T-helper 2 cell treated with Interferon-gamma antibody and Interleukin-4, amounts not matched to agents 5 μg/mL and 100 μg/mL, for 36 hours (primary cell): ENCODE measurements around the gene BCL7C.
"Not testable (repeated sequence)": the region's sequence is repeated elsewhere in the genome, so short reads cannot be mapped to it uniquely, and the experiment has no call there.

Experiments used
- DNase-seq: peaks from one replicate; pipeline ENCODE4 v3.0.0; 2021; ENCODE audit warnings: low spot score
- H3K27ac Mint-ChIP-seq: one replicate; pipeline ENCODE4 v1.8.0; 2021; ENCODE audit warnings: mild to moderate bottlenecking, mixed read lengths
- H3K27me3 Mint-ChIP-seq: one replicate; pipeline ENCODE4 v1.8.0; 2021; ENCODE audit warnings: low read depth, mixed read lengths
- H3K36me3 Mint-ChIP-seq: one replicate; pipeline ENCODE4 v1.8.0; 2021; ENCODE audit warnings: low read depth, mixed read lengths
- H3K4me1 Mint-ChIP-seq: one replicate; pipeline ENCODE4 v1.8.0; 2021; ENCODE audit warnings: low read depth, mixed read lengths
- H3K4me3 Mint-ChIP-seq: one replicate; pipeline ENCODE4 v1.8.0; 2022; ENCODE audit warnings: mild to moderate bottlenecking, moderate library complexity, mixed read lengths
- H3K9me3 Mint-ChIP-seq: one replicate; pipeline ENCODE4 v1.8.0; 2021; ENCODE audit warnings: mixed read lengths

BCL7C gene

DNA sequence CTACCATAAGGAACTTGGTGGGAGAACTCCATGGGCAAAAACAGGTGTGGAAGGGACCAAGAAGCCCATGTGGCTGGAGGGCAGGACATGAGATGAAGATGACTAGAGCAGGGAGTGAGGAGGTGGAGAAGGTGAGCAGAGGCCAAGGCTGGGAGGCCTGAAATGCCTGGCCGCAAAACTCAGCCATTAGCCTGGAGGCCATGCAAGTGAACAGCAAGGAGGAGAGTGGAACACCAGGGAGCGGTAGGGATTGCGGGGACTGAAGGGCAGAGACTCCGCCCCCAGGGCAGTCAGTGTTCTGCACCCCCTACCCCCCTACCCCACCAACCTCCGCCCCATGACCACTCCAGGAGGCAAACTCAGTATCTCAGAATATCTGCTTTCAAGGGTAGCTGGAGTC is 17.0 kb downstream of the BCL7C start:
- Mint-ChIP-seq H3K27ac (peak overlapping the region; percentile 75), H3K36me3 (peaks cover 23% of the 10 kb centered on the region), H3K4me3 (peak overlapping the region; percentile 93), H3K4me1 (peaks cover 17% of the 10 kb centered on the region), H3K27me3 (no peaks in the 10 kb centered on the region), H3K9me3 (no peaks in the 10 kb centered on the region)
- DNase-seq = no peak

DNA sequence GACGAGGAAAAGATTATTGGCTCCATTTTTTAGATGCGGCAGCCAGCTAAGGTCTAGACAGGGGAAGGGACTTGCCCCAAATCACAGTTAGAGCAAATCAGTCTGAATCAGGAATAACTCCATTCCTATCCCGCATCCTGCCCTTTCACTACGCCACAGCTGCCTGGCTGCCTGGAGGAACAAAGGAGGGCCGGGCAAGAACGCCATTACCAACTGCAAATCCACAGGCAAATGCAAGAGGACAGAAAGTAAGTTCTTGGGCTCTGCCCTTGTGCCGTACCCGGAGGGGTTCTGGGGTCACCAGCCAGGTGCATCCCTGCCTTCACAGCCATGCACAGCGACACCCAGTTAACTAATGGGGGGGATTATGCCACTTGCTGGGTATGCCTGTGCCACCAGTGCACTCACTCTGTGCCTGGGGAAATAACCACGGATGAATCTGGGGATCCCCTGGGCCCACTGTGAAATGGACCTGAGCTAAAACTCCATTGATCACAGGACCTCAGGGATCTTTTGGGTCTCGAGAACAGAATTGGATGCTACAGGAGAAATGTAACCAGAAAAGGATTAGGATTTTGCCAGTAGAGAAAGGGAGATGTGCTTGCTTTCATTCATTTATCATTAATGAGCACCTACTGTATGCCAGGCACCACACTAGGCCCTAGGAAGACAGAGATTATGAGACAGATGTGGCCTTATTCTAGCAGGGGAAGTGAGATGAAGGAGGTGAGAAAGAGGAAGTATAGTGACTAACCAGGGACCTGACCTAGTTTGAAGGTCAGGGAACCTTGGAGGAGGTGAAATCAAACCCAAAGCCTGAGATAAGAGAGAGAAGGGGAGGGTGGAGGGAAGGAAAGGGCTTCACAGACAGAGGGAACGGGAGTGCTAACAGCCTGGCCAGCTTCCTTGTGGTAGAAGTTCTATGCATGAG is 17.7 kb downstream of the BCL7C start:
- Mint-ChIP-seq H3K4me3 (peak overlapping the region; percentile 93), H3K9me3 (no peaks in the 10 kb centered on the region), H3K27me3 (no peaks in the 10 kb centered on the region), H3K4me1 (peaks cover 17% of the 10 kb centered on the region), H3K27ac (peak overlapping the region; percentile 75), H3K36me3 (peaks cover 22% of the 10 kb centered on the region)
- no peak for DNase-seq

GRCh38 chr16:30874821-30875717 is 18.8 kb downstream of the BCL7C start:
- Mint-ChIP-seq H3K27ac (peak overlapping the region; percentile 75), H3K4me1 (peaks cover 17% of the 10 kb centered on the region), H3K4me3 (peak overlapping the region; percentile 93), H3K36me3 (peaks cover 20% of the 10 kb centered on the region), H3K27me3 (no peaks in the 10 kb centered on the region), H3K9me3 (no peaks in the 10 kb centered on the region)
- peak; percentile 90 for DNase-seq

DNA sequence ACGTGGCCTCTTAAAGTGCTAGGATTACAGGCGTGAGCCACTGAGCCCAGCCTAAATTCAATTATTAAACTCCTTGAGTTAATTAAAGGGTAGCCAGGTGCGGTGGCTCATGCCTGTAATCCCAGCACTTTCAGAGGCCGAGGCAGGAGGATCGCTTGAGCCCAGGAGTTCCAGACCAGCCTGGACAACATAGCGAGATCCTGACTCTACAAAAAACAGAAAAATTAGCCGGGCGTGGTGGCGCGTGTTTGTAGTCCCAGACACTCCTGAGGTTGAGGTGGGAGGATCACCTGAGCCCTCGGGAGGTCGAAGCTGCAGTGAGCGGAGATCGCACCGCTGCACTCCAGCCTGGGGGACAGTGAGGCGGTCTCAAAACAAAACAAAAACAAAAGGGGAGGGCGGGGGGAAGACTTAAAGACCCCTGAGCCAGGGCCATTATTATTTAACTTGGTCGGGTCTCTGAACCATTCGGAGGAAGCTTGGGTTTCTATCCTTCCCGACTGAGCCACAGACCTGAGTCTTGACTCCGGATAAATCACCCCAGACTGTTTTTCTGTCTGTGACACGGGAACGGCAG is 19.5 kb downstream of the BCL7C start:
- peak overlapping the region; percentile 75 for H3K27ac Mint-ChIP-seq
- peaks cover 17% of the 10 kb centered on the region for H3K36me3 Mint-ChIP-seq
- H3K4me1 Mint-ChIP-seq = peaks cover 17% of the 10 kb centered on the region
- no peaks in the 10 kb centered on the region for H3K27me3 Mint-ChIP-seq
- no peaks in the 10 kb centered on the region for H3K9me3 Mint-ChIP-seq
- H3K4me3 Mint-ChIP-seq = peak overlapping the region; percentile 93
- DNase-seq = no peak

DNA sequence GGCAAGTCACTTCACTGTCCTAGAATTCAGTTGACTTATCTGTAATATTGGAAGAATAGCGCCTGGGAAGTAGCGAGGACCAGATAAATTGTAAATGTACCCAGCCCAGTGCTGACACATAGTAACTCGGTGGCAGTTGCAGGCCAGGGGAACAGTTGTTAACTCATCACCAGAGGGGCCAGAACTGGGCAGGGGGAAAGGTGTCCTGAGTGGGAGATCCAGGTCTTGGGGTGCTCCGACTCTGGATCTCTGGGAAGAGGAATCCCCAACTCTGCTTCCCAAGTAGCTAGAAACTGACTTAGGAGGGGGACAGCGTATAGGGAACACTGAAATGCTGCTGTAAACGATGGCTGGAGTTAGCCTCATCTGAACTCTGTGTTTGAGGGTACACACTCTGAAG is 23.0 kb downstream of the BCL7C start:
- Mint-ChIP-seq H3K4me1 (peaks cover 6% of the 10 kb centered on the region), H3K27me3 (no peaks in the 10 kb centered on the region), H3K9me3 (no peaks in the 10 kb centered on the region), H3K36me3 (peaks cover 4% of the 10 kb centered on the region), H3K27ac (no peak overlapping the region), H3K4me3 (no peak overlapping the region)
- DNase-seq = no peak

GRCh38 chr16:30867747-30868146 is 26.1 kb downstream of the BCL7C start:
- no peak for DNase-seq
- H3K4me1 Mint-ChIP-seq = no peaks in the 10 kb centered on the region
- no peaks in the 10 kb centered on the region for H3K27me3 Mint-ChIP-seq
- no peak overlapping the region for H3K27ac Mint-ChIP-seq
- H3K36me3 Mint-ChIP-seq = peaks cover 2% of the 10 kb centered on the region
- H3K4me3 Mint-ChIP-seq = no peak overlapping the region
- H3K9me3 Mint-ChIP-seq = no peaks in the 10 kb centered on the region

GRCh38 chr16:30866031-30866430 is 27.8 kb downstream of the BCL7C start:
- Mint-ChIP-seq H3K9me3 (no peaks in the 10 kb centered on the region), H3K36me3 (no peaks in the 10 kb centered on the region), H3K27ac (no peak overlapping the region), H3K27me3 (no peaks in the 10 kb centered on the region), H3K4me1 (no peaks in the 10 kb centered on the region), H3K4me3 (no peak overlapping the region)
- no peak for DNase-seq

GRCh38 chr16:30863178-30863577 is 30.7 kb downstream of the BCL7C start:
- not testable (repeated sequence) for H3K4me1 Mint-ChIP-seq, H3K27ac Mint-ChIP-seq, DNase-seq, H3K4me3 Mint-ChIP-seq, H3K9me3 Mint-ChIP-seq, H3K36me3 Mint-ChIP-seq, H3K27me3 Mint-ChIP-seq

DNA sequence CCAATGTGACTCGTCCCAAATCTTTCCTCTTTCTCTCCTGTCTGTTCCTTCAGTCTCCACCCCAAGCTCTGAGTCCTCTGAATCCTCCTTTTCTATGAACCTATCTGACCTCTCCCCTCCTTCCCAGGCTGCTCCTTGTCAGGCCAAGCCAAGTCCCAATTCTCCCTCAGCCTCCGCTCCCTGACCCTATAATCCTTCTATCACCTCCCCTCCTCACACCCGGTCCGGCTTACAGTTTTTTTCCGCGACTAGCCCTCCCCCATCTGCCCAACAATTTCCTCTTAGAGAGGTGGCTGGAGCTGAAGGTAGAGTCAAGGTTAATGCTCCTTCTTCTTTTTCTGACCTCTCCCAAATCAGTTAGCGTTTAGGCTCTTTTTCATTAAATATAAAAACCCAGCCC is 33.1 kb downstream of the BCL7C start:
- not testable (repeated sequence) for H3K36me3 Mint-ChIP-seq, H3K4me1 Mint-ChIP-seq, H3K4me3 Mint-ChIP-seq, DNase-seq, H3K27me3 Mint-ChIP-seq, H3K9me3 Mint-ChIP-seq, H3K27ac Mint-ChIP-seq

DNA sequence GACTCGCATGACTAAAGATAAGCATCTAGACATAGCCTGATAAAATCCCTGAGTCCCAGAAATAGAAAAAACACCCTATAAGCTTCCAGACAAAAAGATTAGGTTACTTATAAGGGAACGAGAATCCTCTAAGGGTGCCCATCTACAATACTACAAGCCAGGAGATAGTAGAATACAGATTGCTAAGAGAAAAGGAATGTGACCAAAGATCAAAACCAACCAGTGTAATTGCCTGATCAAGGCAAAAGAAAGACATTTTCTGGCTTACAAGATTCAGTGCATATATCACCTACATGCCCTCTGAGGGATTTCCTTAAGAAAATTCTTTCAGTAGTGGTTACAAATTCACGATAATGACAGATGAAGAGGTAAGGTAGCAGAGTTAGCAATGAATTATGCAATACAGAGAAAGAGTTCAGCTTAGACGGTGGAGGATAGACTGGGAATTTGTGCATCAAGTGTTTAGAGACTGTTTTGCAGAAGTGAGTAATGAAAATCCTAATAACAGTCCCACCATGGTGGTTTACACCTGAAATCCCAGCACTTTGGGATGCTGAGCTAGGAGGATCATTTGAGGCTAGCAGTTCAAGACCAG is 35.0 kb downstream of the BCL7C start:
- H3K36me3 Mint-ChIP-seq = no peaks in the 10 kb centered on the region
- H3K4me1 Mint-ChIP-seq = no peaks in the 10 kb centered on the region
- H3K27me3 Mint-ChIP-seq = no peaks in the 10 kb centered on the region
- no peak overlapping the region for H3K27ac Mint-ChIP-seq
- H3K4me3 Mint-ChIP-seq = no peak overlapping the region
- no peak for DNase-seq
- H3K9me3 Mint-ChIP-seq = no peaks in the 10 kb centered on the region

- H3K4me1 Mint-ChIP-seq = no peaks in the 10 kb centered on the region
- no peaks in the 10 kb centered on the region for H3K9me3 Mint-ChIP-seq
- H3K4me3 Mint-ChIP-seq = no peak overlapping the region
- DNase-seq = no peak
- H3K27me3 Mint-ChIP-seq = no peaks in the 10 kb centered on the region
- H3K27ac Mint-ChIP-seq = no peak overlapping the region
- H3K36me3 Mint-ChIP-seq = no peaks in the 10 kb centered on the region
Observed at GRCh38 chr16:30858111-30858495, 35.8 kb downstream of the BCL7C start.

DNA sequence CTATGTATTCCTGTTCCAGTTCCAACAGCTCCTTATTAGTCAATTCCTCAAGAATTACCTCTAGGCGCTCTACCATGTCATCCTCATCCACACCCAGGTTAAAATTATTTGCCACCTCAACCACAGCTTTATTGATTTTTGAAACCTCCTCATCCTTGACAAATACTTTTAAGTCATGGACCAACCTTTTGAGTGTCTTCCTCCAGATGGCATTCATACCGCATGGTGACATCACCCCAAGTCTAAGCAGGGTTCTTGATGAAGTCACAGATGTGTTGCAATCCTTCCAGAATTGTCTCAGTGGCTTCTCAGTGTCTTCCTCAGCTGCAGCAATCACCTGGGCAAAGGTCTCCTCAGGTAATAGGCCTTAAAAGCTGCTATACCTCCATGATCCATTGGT is 40.1 kb downstream of the BCL7C start:
- Mint-ChIP-seq H3K4me1 (no peaks in the 10 kb centered on the region), H3K27ac (no peak overlapping the region), H3K4me3 (no peak overlapping the region), H3K36me3 (no peaks in the 10 kb centered on the region), H3K27me3 (no peaks in the 10 kb centered on the region), H3K9me3 (no peaks in the 10 kb centered on the region)
- no peak for DNase-seq

GRCh38 chr16:30850246-30850645 is 43.6 kb downstream of the BCL7C start:
- Mint-ChIP-seq H3K4me3 (no peak overlapping the region), H3K36me3 (no peaks in the 10 kb centered on the region), H3K4me1 (no peaks in the 10 kb centered on the region), H3K27ac (no peak overlapping the region), H3K9me3 (no peaks in the 10 kb centered on the region), H3K27me3 (no peaks in the 10 kb centered on the region)
- DNase-seq = no peak
